H1 (cell line): ENCODE results near the gene OCIAD1. TPM values are rescaled to one million over a fixed set of nuclear protein-coding genes. Genes with fewer than 3 reads are reported as not detected.

Experiments
- BCL11A ChIP-seq, 2 experiments: IDR thresholded peaks; one replicate each; pipeline ENCODE4 v1.6.1; 2011; ENCODE audit warnings: low read depth in 2 of 2, low read length in 2 of 2, mild to moderate bottlenecking in 2 of 2
- CREB1 ChIP-seq: IDR thresholded peaks from 2 replicates; pipeline ENCODE4 v1.6.1; 2012; ENCODE audit warnings: inconsistent platforms
- JUND ChIP-seq: IDR thresholded peaks from 2 replicates; pipeline ENCODE4 v1.6.1; 2011; ENCODE audit warnings: mild to moderate bottlenecking, improper control_type of control experiment, low read length
- TAF7 ChIP-seq: optimal IDR thresholded peaks from 2 replicates; pipeline ENCODE3; 2011; ENCODE audit warnings: low read depth, mild to moderate bottlenecking, inconsistent platforms, low read length, moderate library complexity, borderline replicate concordance
- YY1 ChIP-seq: IDR thresholded peaks from 2 replicates; pipeline ENCODE4 v1.6.1; 2011; ENCODE audit warnings: low read depth, mild to moderate bottlenecking, low read length
- polyA plus RNA-seq, 7 experiments: library from polyadenylated mRNA; depleted of rRNA in 3 of 7; stranded (reverse) in 5 of 7; unstranded in 2 of 7; fragments of >200 nt in 5 of 7; fragments of 200-250 nt in 2 of 7; gene quantifications; 1 replicate in 5 of 7; 2 replicates in 1 of 7; 4 replicates in 1 of 7; pipeline versions ENCODE4 v1.2.1 to v1.2.3, GENCODE V29; 2011 to 2013; ENCODE audit warnings: missing spikeins in 2 of 7, mixed read lengths in 2 of 7
- total RNA-seq: library from RNA; stranded (reverse); fragmentation: NEBNext Ultra II Directional; extraction: Animal tissue kit (Norgen Biotek cat#: 25700); gene quantifications from 2 replicates; pipeline ENCODE4 v1.2.1, GENCODE V29; 2021

OCIAD1 gene
- total and polyA plus RNA-seq, 2 of the 8 experiments (the other 6 are each of a cell fraction or from before 2014, with no cell fraction given): 79.9 to 163 TPM

GRCh38 chr4:48812866-48813265 lies 18.0 kb upstream of the OCIAD1 start (continued):
- TF ChIP-seq JUND (no peak), YY1 (no peak), CREB1 (no peak), BCL11A (IDR thresholded peaks at IDR 0.05; ENCODE audit: low read depth in 2 of 2, low read length in 2 of 2) (no peak), TAF7 (no peak)
